Upper lobe of left lung (tissue), 6 donors: ENCODE results near the gene FBXW11. TPM values are rescaled to one million over a fixed set of nuclear protein-coding genes. Genes with fewer than 3 reads are reported as not detected.
"Not testable (repeated sequence)": the region's sequence is repeated elsewhere in the genome, so short reads cannot be mapped to it uniquely, and the experiment has no call there.

Source experiments
- ATAC-seq, 2 donors: fragments of 200-7000 bp; cut with Tn5 transposase; one replicate each; pipeline ENCODE4 v1.9.1; 2022; ENCODE audit warnings: mild to moderate bottlenecking in 2 of 2, moderate library complexity in 2 of 2; ENCODE audit not compliant: low FRiP score in 2 of 2
- DNase-seq, 2 donors: peaks; one replicate each; pipeline ENCODE4 v3.0.0-alpha.2; 2019 to 2020
- H3K27ac ChIP-seq, 4 donors: fragments of 200-600 bp; sonication (generic); one replicate each; pipeline ENCODE4 v1.5.1; 2016 to 2019
- H3K27me3 ChIP-seq, 4 donors: fragments of 200-600 bp; sonication (generic); one replicate each; pipeline ENCODE4 v1.5.1; 2017 to 2019
- H3K36me3 ChIP-seq, 4 donors: fragments of 200-600 bp; sonication (generic); one replicate each; pipeline ENCODE4 v1.5.1; 2016 to 2019
- H3K4me1 ChIP-seq, 4 donors: fragments of 200-600 bp; sonication (generic); one replicate each; pipeline ENCODE4 v1.5.1; 2018 to 2019
- H3K4me3 ChIP-seq, 4 donors: fragments of 200-600 bp; sonication (generic); one replicate each; pipeline ENCODE4 v1.5.1; 2017 to 2019; ENCODE audit warnings: mild to moderate bottlenecking in 2 of 4, moderate library complexity in 1 of 4
- H3K9me3 ChIP-seq, 4 donors: fragments of 200-600 bp; sonication (generic); one replicate each; pipeline ENCODE4 v1.5.1; 2018 to 2019
- CTCF ChIP-seq, 6 experiments: fragments of 450-650 bp in 4 of 6; fragments of 200-600 bp in 2 of 6; sonication (generic) in 2 of 6; IDR thresholded peaks; one replicate each; pipeline ENCODE4 v1.5.1; 2016 to 2019; ENCODE audit warnings: antibody characterized with exemption in 6 of 6
- EP300 ChIP-seq, 4 donors: sonication (generic); formaldehyde crosslinking; IDR thresholded peaks; one replicate each; pipeline ENCODE4 v1.5.1; 2017; ENCODE audit warnings: antibody characterized with exemption in 4 of 4, control low read depth in 2 of 4
- POLR2A ChIP-seq, 4 donors: fragments of 450-650 bp; IDR thresholded peaks; one replicate each; pipeline ENCODE4 v1.5.1; 2016 to 2017; ENCODE audit warnings: antibody characterized with exemption in 4 of 4, mild to moderate bottlenecking in 2 of 4
- POLR2AphosphoS5 ChIP-seq, 2 donors: sonication (generic); formaldehyde crosslinking; IDR thresholded peaks; one replicate each; pipeline ENCODE4 v1.5.1; 2017; ENCODE audit warnings: antibody characterized with exemption in 2 of 2
- WGBS, 2 donors: methylation state at CpG; one replicate each; pipeline ENCODE4 v1.1.5; 2017 to 2018; 5-methylcytosine and 5-hydroxymethylcytosine counted together
- total RNA-seq, 6 donors: library from RNA; depleted of rRNA in 4 of 6; stranded (reverse); fragments of >200 nt in 4 of 6; gene quantifications; one replicate each; pipeline versions ENCODE4 v1.1.0 to v1.2.1, GENCODE V29; 2016 to 2021
- donor health status: DM: no; HTN: no; CAD: no; lungs with moderate emphysema.
- donor health status: DM: no; HTN: yes; CAD: no; lungs with severe emphysema.

FBXW11 gene
- total RNA-seq, 6 donors from 2014 or later, result 37.2 to 80.0 (median 48.9) TPM

DNA sequence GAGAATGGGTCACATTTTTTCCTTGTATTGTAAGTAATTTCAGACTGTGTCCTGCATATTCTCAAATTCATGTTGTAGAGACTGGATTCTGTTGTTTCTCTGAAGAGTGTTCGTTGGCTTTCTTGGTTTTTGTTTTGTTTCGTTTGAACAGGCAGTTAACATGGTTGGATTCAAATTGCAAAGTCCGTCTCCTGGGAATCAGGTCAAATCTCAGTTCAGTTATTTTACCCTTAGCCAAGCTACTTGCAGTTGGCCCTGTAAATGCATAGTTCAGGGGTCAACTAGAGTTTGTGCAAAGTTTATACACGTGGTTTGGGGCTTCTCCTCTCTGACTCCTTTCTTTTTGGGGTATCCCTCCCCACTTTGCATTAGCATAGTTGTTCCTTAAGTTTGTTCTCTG lies 21.7 kb upstream of the FBXW11 start:
- H3K4me1 ChIP-seq, result no peaks in the 10 kb centered on the region
- no peaks in the 10 kb centered on the region for H3K9me3 ChIP-seq
- TF ChIP-seq EP300 (IDR thresholded peaks at IDR 0.05), result no peak
- TF ChIP-seq POLR2A (IDR thresholded peaks at IDR 0.05), result no peak
- no peak for TF ChIP-seq POLR2AphosphoS5 (IDR thresholded peaks at IDR 0.05)
- TF ChIP-seq CTCF (IDR thresholded peaks at IDR 0.05), result no peak
- DNase-seq, result no peak
- no peak overlapping the region for H3K27ac ChIP-seq
- no peak overlapping the region for H3K4me3 ChIP-seq
- WGBS, 2 donors, result 77 to 81% methylated on average over 4 of the region's 4 CpGs
- no peak for ATAC-seq
- no peaks in the 10 kb centered on the region for H3K27me3 ChIP-seq
- no peaks in the 10 kb centered on the region for H3K36me3 ChIP-seq

- H3K27ac ChIP-seq, ATAC-seq, H3K4me1 ChIP-seq, H3K27me3 ChIP-seq, H3K9me3 ChIP-seq, H3K36me3 ChIP-seq, DNase-seq, H3K4me3 ChIP-seq: not testable (repeated sequence)
- 88% methylated on average over 10 of the region's 10 CpGs for WGBS, 2 donors
Measured at GRCh38 chr5:172020110-172020786, 13.8 kb upstream of the FBXW11 start.

GRCh38 chr5:172015346-172015745 lies 8.9 kb upstream of the FBXW11 start:
- DNase-seq (no peak), ATAC-seq (no peak)
- Histone ChIP-seq H3K9me3 (no peaks in the 10 kb centered on the region), H3K4me3 (no peak overlapping the region), H3K36me3 (no peaks in the 10 kb centered on the region), H3K27me3 (no peaks in the 10 kb centered on the region), H3K4me1 (no peaks in the 10 kb centered on the region), H3K27ac (no peak overlapping the region)
- TF ChIP-seq CTCF (IDR thresholded peaks at IDR 0.05) (no peak), POLR2AphosphoS5 (IDR thresholded peaks at IDR 0.05) (no peak), EP300 (IDR thresholded peaks at IDR 0.05) (no peak), POLR2A (IDR thresholded peaks at IDR 0.05) (no peak)
- 93 to 100% methylated on average over 2 to 4 of the region's 4 CpGs for WGBS, 2 donors

GRCh38 chr5:172010278-172010677 lies 3.8 kb upstream of the FBXW11 start:
- no peak for ATAC-seq
- Histone ChIP-seq H3K36me3 (no peaks in the 10 kb centered on the region), H3K27me3 (no peaks in the 10 kb centered on the region), H3K4me1 (peaks cover 1 to 11% (median 6%) of the 10 kb centered on the region in 4 donors), H3K9me3 (no peaks in the 10 kb centered on the region), H3K4me3 (no peak overlapping the region), H3K27ac (no peak overlapping the region)
- DNase-seq, result no peak
- TF ChIP-seq POLR2AphosphoS5 (IDR thresholded peaks at IDR 0.05), result no peak
- no peak for TF ChIP-seq POLR2A (IDR thresholded peaks at IDR 0.05)
- no peak for TF ChIP-seq CTCF (IDR thresholded peaks at IDR 0.05)
- 54 to 60% methylated on average over 2 of the region's 2 CpGs for WGBS, 2 donors

DNA sequence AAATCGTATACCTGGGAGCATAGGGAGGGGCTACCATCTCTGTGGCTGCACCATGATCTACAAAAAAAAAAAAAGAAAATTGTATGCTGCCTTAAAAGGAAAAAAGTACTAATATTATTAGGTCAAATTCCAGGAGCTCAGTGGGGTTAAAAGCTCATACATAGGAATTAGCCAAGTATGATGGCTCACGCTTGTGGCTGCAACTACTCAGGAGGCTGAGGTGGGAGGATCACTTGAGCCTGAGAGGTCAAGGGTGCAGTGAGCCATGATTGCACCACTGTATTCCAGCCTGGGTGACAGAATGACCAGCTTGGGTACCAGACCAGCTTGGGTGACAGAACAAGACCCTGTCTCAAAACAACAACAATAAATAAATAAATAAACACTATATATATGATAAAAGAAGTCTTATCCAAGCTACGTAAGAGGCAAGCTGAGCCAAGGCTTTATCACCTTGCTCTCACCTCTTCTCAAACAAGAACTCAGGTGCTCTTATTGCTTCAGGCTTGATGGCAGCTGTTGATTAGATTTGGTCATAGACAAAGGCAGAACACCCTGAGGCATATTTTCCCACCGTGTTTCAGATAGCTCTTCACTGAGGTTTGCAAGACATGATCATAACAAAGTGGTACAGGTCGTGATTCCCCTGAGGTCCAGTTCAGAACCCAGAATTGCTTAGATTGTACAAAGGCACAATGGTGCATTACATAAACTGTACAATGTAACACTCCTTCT lies 3.3 kb upstream of the FBXW11 start:
- H3K4me3 ChIP-seq, result no peak overlapping the region
- H3K4me1 ChIP-seq, result peaks cover 7 to 17% (median 10%) of the 10 kb centered on the region in 4 donors
- no peak overlapping the region for H3K27ac ChIP-seq
- no peak for ATAC-seq
- H3K9me3 ChIP-seq, result no peaks in the 10 kb centered on the region
- WGBS, 2 donors, result 73 to 88% methylated on average over 5 of the region's 5 CpGs
- H3K36me3 ChIP-seq, result no peaks in the 10 kb centered on the region
- DNase-seq, result no peak
- TF ChIP-seq EP300 (IDR thresholded peaks at IDR 0.05) (no peak), CTCF (IDR thresholded peaks at IDR 0.05) (no peak), POLR2A (IDR thresholded peaks at IDR 0.05) (no peak), POLR2AphosphoS5 (IDR thresholded peaks at IDR 0.05) (no peak)
- no peaks in the 10 kb centered on the region for H3K27me3 ChIP-seq
